Effector memory CD8-positive, alpha-beta T cell (primary cell): ENCODE results near the gene NKX2-2.

ENCODE experiments used
- ATAC-seq: fragments of 150-1000 bp; cut with Tn5 transposase; replicated peaks from 2 replicates; pipeline ENCODE4 v1.10.0; 2021; ENCODE audit warnings: mild to moderate bottlenecking, moderate library complexity
- DNase-seq, 3 experiments: peaks; one replicate each; pipeline ENCODE4 v3.0.0; 2021
- H3K27ac Mint-ChIP-seq, 2 donors: one replicate each; pipeline ENCODE4 v1.8.0; 2022; ENCODE audit warnings: mild to moderate bottlenecking in 2 of 2, mixed read lengths in 2 of 2, moderate library complexity in 2 of 2
- H3K27me3 Mint-ChIP-seq, 2 donors: one replicate each; pipeline ENCODE4 v1.8.0; 2022; ENCODE audit warnings: mixed read lengths in 2 of 2
- H3K36me3 Mint-ChIP-seq: one replicate; pipeline ENCODE4 v1.8.0; 2022; ENCODE audit warnings: mild to moderate bottlenecking, moderate library complexity, mixed read lengths; ENCODE audit not compliant: insufficient read depth
- H3K4me1 Mint-ChIP-seq, 2 donors: one replicate each; pipeline ENCODE4 v1.8.0; 2022; ENCODE audit warnings: low read depth in 2 of 2, mixed read lengths in 2 of 2
- H3K4me3 Mint-ChIP-seq, 2 donors: one replicate each; pipeline ENCODE4 v1.8.0; 2022; ENCODE audit warnings: mild to moderate bottlenecking in 2 of 2, mixed read lengths in 2 of 2, moderate library complexity in 2 of 2
- H3K9me3 Mint-ChIP-seq, 2 donors: one replicate each; pipeline ENCODE4 v1.8.0; 2022; ENCODE audit warnings: mixed read lengths in 2 of 2
- total RNA-seq, 9 experiments: gene quantifications; one replicate each; lab custom pipeline; 2026; lab: John Stamatoyannopoulos, UW

NKX2-2 gene
- 0 to 0.12 (median 0) reads per million in 9 experiments for total RNA-seq

DNA sequence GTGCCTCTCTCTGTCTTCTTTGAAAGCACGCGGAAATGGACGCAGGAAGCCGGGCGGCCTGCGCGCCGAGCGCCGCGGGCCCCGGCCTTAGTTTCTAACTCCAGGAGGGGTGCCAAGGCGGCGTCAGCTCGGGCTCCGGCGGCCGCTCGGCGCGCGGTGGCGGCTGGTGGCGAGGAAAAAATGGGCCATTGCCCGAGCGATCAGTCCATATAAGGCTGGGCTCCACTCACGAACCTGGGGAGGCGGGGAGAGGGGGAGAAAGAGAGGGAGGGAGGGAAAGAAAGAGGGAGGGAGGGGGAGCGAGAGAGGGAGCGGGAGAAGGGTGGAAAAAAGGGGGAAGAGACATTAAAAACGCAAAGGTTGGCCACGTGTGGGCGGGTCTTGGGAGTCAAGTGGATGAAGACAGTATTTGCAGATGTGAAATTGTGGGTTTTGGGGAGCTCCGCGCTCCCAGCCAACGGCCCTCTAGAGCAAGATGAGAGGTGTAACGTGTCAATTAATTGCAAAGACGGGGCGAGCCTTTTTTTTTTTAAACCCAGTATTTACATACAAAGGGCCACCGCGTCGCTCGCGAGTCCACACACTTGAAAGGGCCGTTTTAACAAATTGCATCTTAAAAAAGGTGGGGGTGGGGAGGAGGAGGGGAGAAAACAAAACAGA is at the start of gene NKX2-2:
NKX2-2 (minus strand) TSS at position 184 of the 660 bp plus-strand sequence. CDS start 395 bp downstream, outside the sequence.
- Mint-ChIP-seq H3K4me3 (peak within 1 kb of the TSS; percentile 45 to 67), H3K36me3 (no peaks in the 10 kb centered on the region), H3K4me1 (peaks cover 14 to 33% of the 10 kb centered on the region in 2 donors), H3K9me3 (no peaks in the 10 kb centered on the region), H3K27me3 (peaks cover 62 to 98% of the 10 kb centered on the region in 2 donors), H3K27ac (no peak within 1 kb of the TSS)
- no peak for DNase-seq
- no peak for ATAC-seq

- no peak overlapping the region for H3K4me3 Mint-ChIP-seq
Measured at GRCh38 chr20:21562656-21563055, 48.8 kb upstream of the NKX2-2 start.

DNA sequence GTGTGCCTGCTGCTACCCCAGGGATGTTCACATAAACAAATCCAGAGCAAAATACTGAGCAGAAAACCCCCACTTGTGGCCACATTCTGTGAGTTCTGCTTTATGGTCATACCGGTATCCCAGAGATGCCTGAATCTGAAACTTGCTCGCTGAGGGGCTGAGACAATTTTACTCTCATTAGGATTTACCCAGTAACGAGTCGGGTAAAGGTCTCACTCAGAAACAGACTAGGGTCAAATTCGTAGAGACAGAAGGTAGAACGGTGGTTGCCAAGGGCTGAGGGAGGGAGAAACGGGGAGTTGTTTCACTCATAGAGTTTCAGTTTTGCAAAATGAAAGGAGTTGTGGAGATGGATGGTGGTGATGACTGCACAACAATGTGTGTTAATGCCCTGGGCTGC is 45.4 kb upstream of the NKX2-2 start:
- DNase-seq, result no peak
- ATAC-seq, result no peak
- Mint-ChIP-seq H3K9me3 (peaks cover 0 to 7% of the 10 kb centered on the region in 2 donors), H3K4me3 (no peak overlapping the region), H3K27me3 (peaks cover 43 to 69% of the 10 kb centered on the region in 2 donors), H3K36me3 (no peaks in the 10 kb centered on the region), H3K27ac (no peak overlapping the region), H3K4me1 (peaks cover 0 to 2% of the 10 kb centered on the region in 2 donors)

More at GRCh38 chr20:21562656-21563055, 48.8 kb upstream of the NKX2-2 start:
- Mint-ChIP-seq H3K4me1 (peaks cover 0 to 2% of the 10 kb centered on the region in 2 donors), H3K27ac (no peak overlapping the region), H3K9me3 (peaks cover 0 to 7% of the 10 kb centered on the region in 2 donors), H3K36me3 (no peaks in the 10 kb centered on the region), H3K27me3 (peaks cover 38 to 61% of the 10 kb centered on the region in 2 donors)
- DNase-seq, result no peak
- no peak for ATAC-seq

DNA sequence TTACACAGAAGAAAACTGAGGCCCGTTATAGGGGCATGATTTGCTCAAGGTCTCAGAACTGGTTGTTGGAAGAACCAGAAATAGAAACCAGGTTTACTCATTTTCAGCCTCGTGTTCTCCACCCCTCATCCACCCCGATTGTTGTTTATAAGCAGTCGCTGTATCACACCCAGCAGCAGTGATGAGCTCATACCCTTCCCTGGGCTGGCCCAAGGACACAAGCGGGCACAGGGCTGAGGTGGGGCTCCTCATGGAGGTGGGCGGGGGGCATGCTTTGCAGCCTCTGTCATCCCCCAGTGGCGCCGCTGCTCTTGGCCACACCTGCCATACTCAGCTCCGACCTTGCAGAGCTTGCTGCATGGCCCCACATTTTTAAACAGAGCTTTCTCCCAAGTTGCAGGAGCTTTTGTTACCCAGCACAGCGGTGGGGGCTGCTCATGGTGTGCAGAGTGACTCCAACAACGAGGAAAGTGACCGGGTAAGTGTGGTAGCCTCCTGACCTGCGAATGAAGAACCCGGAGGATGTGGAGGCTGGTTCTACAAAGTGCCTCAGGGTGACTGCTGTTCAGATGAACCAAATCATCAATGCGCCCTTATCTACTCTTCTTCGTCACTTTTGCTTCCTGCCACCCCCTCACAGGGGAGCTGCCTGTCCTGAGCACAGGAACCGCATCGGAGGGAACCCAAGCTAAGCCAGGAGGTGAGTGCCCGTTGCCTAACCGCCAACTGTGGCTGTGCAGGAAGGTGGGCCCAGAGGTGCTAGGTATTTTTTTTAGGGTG is 43.6 kb upstream of the NKX2-2 start:
- Mint-ChIP-seq H3K27ac (no peak overlapping the region), H3K4me3 (peak overlapping the region; percentile 27 to 61), H3K27me3 (peaks cover 28 to 59% of the 10 kb centered on the region in 2 donors), H3K36me3 (no peaks in the 10 kb centered on the region), H3K4me1 (peaks cover 0 to 2% of the 10 kb centered on the region in 2 donors), H3K9me3 (no peaks in the 10 kb centered on the region)
- DNase-seq, result no peak
- peak; percentile 42 for ATAC-seq

GRCh38 chr20:21556398-21556797 is 42.5 kb upstream of the NKX2-2 start:
- no peak overlapping the region for H3K4me3 Mint-ChIP-seq
- DNase-seq (no peak), ATAC-seq (no peak)
- peaks cover 0 to 2% of the 10 kb centered on the region in 2 donors for H3K4me1 Mint-ChIP-seq
- peaks cover 28 to 52% of the 10 kb centered on the region in 2 donors for H3K27me3 Mint-ChIP-seq
- H3K36me3 Mint-ChIP-seq, result no peaks in the 10 kb centered on the region
- no peaks in the 10 kb centered on the region for H3K9me3 Mint-ChIP-seq
- no peak overlapping the region for H3K27ac Mint-ChIP-seq

DNA sequence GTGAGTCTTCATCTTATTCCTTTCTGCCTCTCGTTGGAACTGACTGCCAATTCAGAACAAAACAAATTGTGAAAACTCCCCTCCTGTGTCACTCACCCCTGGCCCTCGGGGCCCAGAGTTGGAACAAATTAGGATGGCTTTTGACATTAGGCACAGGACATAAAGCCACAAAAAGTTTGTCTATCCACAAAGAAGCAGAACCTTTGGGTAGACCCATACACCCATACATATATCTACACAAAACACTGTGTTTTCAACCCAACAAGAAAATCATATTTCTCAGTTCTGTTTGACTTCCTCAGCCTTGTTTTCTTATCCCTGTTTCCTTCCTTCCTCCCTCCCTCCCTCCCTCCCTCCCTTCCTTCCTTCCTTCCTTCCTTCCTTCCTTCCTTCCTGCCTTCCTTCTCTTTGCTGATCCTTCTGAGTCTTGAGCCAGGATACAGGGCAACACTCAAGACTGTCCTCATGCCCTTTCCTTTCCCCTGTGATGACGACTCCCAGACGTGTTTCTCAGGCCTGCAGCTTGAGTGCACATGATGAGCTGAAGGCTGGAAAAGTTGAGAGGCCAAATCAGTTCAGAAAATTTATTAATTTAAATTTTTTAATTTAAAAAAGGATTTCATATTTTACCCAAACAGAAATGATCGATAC is 41.7 kb upstream of the NKX2-2 start:
- H3K27ac Mint-ChIP-seq, result no peak overlapping the region
- no peaks in the 10 kb centered on the region for H3K9me3 Mint-ChIP-seq

DNA sequence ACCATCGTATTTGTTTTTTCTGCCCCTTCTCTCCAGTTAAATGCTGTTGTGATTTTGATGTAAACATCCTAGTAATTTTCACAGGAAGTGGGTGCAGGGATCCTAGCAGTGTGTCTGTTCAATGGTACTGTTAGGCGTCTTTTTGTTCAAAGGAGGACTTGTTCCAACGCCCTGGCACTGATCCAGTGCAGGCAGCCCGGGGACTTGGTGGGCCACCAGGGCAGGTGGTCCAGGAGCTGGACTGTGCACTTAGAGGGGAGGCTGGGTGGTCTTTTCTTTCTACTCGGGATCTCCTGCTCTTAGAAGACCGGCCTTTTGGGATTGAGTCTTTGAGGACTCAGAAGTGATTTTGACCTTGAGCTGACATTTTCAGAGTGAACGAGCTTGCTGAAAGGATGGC is 41.1 kb upstream of the NKX2-2 start:
- peaks cover 0 to 2% of the 10 kb centered on the region in 2 donors for H3K4me1 Mint-ChIP-seq
- peaks cover 24 to 45% of the 10 kb centered on the region in 2 donors for H3K27me3 Mint-ChIP-seq
- no peak for ATAC-seq
- no peak overlapping the region for H3K27ac Mint-ChIP-seq
- DNase-seq, result no peak
- H3K9me3 Mint-ChIP-seq, result no peaks in the 10 kb centered on the region
- H3K4me3 Mint-ChIP-seq, result no peak overlapping the region
- H3K36me3 Mint-ChIP-seq, result no peaks in the 10 kb centered on the region

More for the DNA sequence above, 41.7 kb upstream of the NKX2-2 start:
- ATAC-seq (no peak), DNase-seq (no peak)
- H3K36me3 Mint-ChIP-seq, result no peaks in the 10 kb centered on the region
- H3K4me1 Mint-ChIP-seq, result peaks cover 0 to 2% of the 10 kb centered on the region in 2 donors
- H3K4me3 Mint-ChIP-seq, result no peak overlapping the region
- peaks cover 28 to 50% of the 10 kb centered on the region in 2 donors for H3K27me3 Mint-ChIP-seq

DNA sequence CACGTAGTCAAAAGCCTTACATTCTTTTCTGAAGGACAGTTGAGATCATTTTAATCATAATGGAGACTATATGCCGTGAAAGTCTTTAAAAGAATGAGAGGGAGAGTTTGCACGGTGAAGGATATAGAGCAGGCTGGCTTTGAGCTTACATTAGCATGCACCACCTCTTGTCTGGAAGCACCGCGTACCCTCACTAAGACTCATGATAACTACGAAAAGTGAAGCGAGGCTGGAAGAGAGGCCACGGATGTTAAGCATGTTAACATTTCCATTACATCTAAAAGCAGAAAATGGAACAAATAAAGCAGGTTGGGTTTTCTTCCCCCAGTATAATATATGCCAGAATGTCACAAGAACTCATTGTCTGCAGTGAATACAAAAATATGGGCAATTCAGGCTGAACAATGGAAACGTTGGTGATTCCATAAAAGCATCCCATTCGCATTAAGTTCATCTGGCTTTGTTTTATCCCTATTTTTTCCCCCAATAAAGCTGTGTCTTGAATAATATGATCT is 40.6 kb upstream of the NKX2-2 start:
- Mint-ChIP-seq H3K4me3 (no peak overlapping the region), H3K27ac (no peak overlapping the region), H3K36me3 (no peaks in the 10 kb centered on the region), H3K27me3 (peaks cover 23 to 39% of the 10 kb centered on the region in 2 donors), H3K9me3 (no peaks in the 10 kb centered on the region), H3K4me1 (peaks cover 0 to 2% of the 10 kb centered on the region in 2 donors)
- ATAC-seq, result no peak
- no peak for DNase-seq

DNA sequence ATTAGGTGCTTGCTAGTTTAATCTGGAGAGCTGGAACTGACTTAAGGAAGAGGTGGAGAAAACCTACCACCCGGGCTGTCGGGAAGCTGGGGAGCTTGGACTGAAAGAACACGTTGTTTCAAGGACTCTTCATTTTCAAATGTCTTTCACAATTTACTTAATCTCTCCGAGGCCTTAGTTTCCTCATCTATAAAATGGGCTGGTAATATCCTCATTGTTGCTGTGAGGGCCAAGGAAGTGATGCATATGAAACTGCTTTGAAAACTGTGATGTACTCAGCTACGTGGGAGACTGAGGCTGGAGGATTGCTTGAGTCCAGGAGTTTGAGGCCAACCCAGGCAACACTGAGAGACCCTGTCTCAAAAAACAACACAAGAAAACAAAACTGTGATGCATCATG is 36.7 kb upstream of the NKX2-2 start:
- Mint-ChIP-seq H3K27me3 (peaks cover 6 to 23% of the 10 kb centered on the region in 2 donors), H3K9me3 (no peaks in the 10 kb centered on the region), H3K27ac (peak overlapping the region in 1 of 2 donors; percentile 13), H3K4me3 (no peak overlapping the region), H3K36me3 (no peaks in the 10 kb centered on the region), H3K4me1 (peaks cover 3 to 6% of the 10 kb centered on the region in 2 donors)
- ATAC-seq (no peak), DNase-seq (no peak)

GRCh38 chr20:21548390-21549035 is 34.6 kb upstream of the NKX2-2 start:
- peak; percentile 71 for ATAC-seq

DNA sequence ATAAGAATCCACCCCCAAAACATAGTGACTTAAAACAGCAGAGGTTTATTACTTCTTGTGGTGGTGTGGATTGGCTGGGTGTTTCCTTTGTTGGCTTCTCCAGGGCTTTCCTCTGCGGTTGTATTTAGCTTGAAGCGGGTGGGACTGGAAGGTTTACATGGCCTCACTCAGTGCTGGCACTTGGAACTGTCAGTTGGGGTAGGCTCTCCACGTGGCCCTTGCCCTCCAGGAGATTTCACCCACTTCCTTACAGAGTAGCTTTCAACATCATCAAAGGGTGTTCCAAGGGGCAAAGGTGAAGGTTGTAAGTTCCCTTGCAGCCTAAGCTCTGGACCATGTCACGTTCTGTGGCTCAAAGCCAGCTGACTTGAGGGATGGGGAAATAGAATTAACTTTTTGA is 32.5 kb upstream of the NKX2-2 start:
- Mint-ChIP-seq H3K4me3 (no peak overlapping the region), H3K9me3 (peaks cover 0 to 7% of the 10 kb centered on the region in 2 donors), H3K27ac (no peak overlapping the region), H3K36me3 (no peaks in the 10 kb centered on the region), H3K27me3 (peaks cover 8 to 29% of the 10 kb centered on the region in 2 donors), H3K4me1 (peaks cover 3 to 6% of the 10 kb centered on the region in 2 donors)
- no peak for DNase-seq
- no peak for ATAC-seq

More at GRCh38 chr20:21548390-21549035, 34.6 kb upstream of the NKX2-2 start:
- Mint-ChIP-seq H3K36me3 (no peaks in the 10 kb centered on the region), H3K4me1 (peaks cover 3 to 6% of the 10 kb centered on the region in 2 donors), H3K4me3 (peak overlapping the region in 1 of 2 donors; percentile 15), H3K9me3 (peaks cover 0 to 7% of the 10 kb centered on the region in 2 donors), H3K27me3 (peaks cover 8 to 33% of the 10 kb centered on the region in 2 donors), H3K27ac (no peak overlapping the region)
- DNase-seq, result no peak

GRCh38 chr20:21539512-21539911 is 25.6 kb upstream of the NKX2-2 start:
- Mint-ChIP-seq H3K4me1 (no peaks in the 10 kb centered on the region), H3K27me3 (peaks cover 24 to 44% of the 10 kb centered on the region in 2 donors), H3K36me3 (no peaks in the 10 kb centered on the region), H3K9me3 (peaks cover 0 to 6% of the 10 kb centered on the region in 2 donors), H3K27ac (no peak overlapping the region), H3K4me3 (no peak overlapping the region)
- DNase-seq, result no peak
- ATAC-seq, result no peak

- H3K27me3 Mint-ChIP-seq, result peaks cover 17 to 59% of the 10 kb centered on the region in 2 donors
- no peak overlapping the region for H3K27ac Mint-ChIP-seq
- H3K36me3 Mint-ChIP-seq, result no peaks in the 10 kb centered on the region
- H3K9me3 Mint-ChIP-seq, result no peaks in the 10 kb centered on the region
- H3K4me3 Mint-ChIP-seq, result no peak overlapping the region
- ATAC-seq, result no peak
- H3K4me1 Mint-ChIP-seq, result no peaks in the 10 kb centered on the region
- no peak for DNase-seq
Measured at GRCh38 chr20:21534886-21535285, 21.0 kb upstream of the NKX2-2 start.
